Measurements from ENCODE around the gene RGMA. TPM values are rescaled to one million over a fixed set of nuclear protein-coding genes. Genes with fewer than 3 reads are reported as not detected.

RGMA gene
- total and polyA plus RNA-seq, 2 donors (not counting 3 experiments of a cell fraction or from before 2014, with no cell fraction given): 0.06 to 0.13 TPM

DNA sequence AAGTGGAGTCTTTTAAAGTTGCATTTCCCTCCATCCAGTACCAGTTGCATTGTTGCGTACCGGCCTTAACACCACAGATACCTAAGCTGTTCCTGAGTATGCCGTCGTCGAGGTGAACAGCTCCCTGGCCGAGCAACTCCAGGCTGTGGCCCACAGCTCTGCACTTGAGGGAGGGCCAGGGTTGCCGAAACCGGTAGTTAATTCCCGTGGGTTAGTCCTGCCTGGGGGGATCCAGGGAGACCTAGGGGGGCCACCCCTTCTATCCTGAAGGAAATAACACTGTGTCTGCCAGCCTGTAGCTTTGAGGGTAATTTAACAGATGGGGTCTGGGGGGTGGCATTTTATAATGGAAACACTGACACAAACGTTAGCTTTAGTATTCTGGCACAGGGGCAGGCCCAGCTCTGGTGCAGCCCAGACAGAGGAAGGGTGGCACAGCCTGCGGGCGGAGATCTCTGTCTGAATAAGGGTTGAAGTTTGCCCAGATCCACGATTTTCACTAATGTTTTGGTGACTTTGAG lies 60.8 kb downstream of the RGMA start:
- H3K9me3 ChIP-seq (replicated peaks; ENCODE audit: control insufficient read depth, insufficient read depth, low read length): no peaks in the 10 kb centered on the region
- H3K79me2 ChIP-seq (ENCODE audit: control insufficient read depth, insufficient read depth, low read length): peaks cover 18% of the 10 kb centered on the region
- dilution Hi-C loops (cut with MboI; ENCODE audit: extremely low pct_ligation_motif_present, low sequenced_read_pairs) (no loop called here), intact Hi-C loops (cut with micrococcal nuclease) (no loop called here)
- TF ChIP-seq FOS (IDR thresholded peaks at IDR 0.05; ENCODE audit: borderline replicate concordance, insufficient read depth, low read length) (no peak), EZH2 (IDR thresholded peaks at IDR 0.05; ENCODE audit: borderline replicate concordance, low read depth, low read length, severe bottlenecking) (no peak), CTCF (IDR thresholded peaks at IDR 0.05; ENCODE audit: extremely low read depth in 1 of 2, insufficient read depth in 1 of 2, low read depth in 1 of 2, low read length in 2 of 2) (no peak), MAX (IDR thresholded peaks at IDR 0.05; ENCODE audit: insufficient read depth, insufficient read length) (no peak), JUN (IDR thresholded peaks at IDR 0.05; ENCODE audit: borderline replicate concordance, insufficient read depth, insufficient read length, low read depth) (no peak), GATA2 (IDR thresholded peaks at IDR 0.05; ENCODE audit: insufficient read depth, insufficient read length, low read depth, low read length) (no peak), MYC (IDR thresholded peaks at IDR 0.05; ENCODE audit: low read depth, low read length) (no peak), POLR2A (IDR thresholded peaks at IDR 0.05; ENCODE audit: low read depth, low read length) (no peak), POLR2AphosphoS5 (IDR thresholded peaks at IDR 0.05; ENCODE audit: insufficient read depth, low read depth, low read length) (no peak)
- FAIRE-seq: no peak
- H3K9ac ChIP-seq (replicated peaks; ENCODE audit: extremely low read depth, insufficient read depth, low read length): no peak overlapping the region
- no peaks in the 10 kb centered on the region for H3K27me3 ChIP-seq (ENCODE audit: control insufficient read depth in 2 of 2, insufficient read depth in 2 of 2, low read length in 2 of 2)
- H3K36me3 ChIP-seq (ENCODE audit: control insufficient read depth in 2 of 2, extremely low read depth in 1 of 2, insufficient read depth in 2 of 2, low read length in 2 of 2): peaks cover 13 to 23% of the 10 kb centered on the region in 2 experiments
- peaks cover 3% of the 10 kb centered on the region for H4K20me1 ChIP-seq (replicated peaks; ENCODE audit: control insufficient read depth, extremely low read depth, insufficient read depth, low read length)
- BruUV-seq (replicated peaks): no TSS peak
- H3K27ac ChIP-seq (ENCODE audit: insufficient read depth, low read depth, low read length): no peak overlapping the region
- CTCF ChIA-PET: interaction anchor here (0.6 to 6.8 kb wide), 7 partner anchors 60 to 1296 kb away, joined by 3 to 137 read pairs (median 21); partner anchors contain the start of gene RGMA
- H3K9me1 ChIP-seq (replicated peaks; ENCODE audit: control insufficient read depth, extremely low read depth, insufficient read depth, low read length): no peaks in the 10 kb centered on the region
- no peak overlapping the region for H2AFZ ChIP-seq (ENCODE audit: low read depth, low read length)
- H3K4me2 ChIP-seq (ENCODE audit: insufficient read depth, low read length): no peak overlapping the region
- no peak overlapping the region for H3K4me3 ChIP-seq (replicated peaks in 1 of 3; ENCODE audit: insufficient read depth in 1 of 3, low read depth in 1 of 3, low read length in 3 of 3)
- peaks cover 23% of the 10 kb centered on the region for H3K4me1 ChIP-seq (ENCODE audit: control insufficient read depth, extremely low read depth, insufficient read depth, low read length)
- POLR2A ChIA-PET: no interaction called here
- no peak for DNase-seq (ENCODE audit: low read depth, low spot score)
